ENCODE data around the gene ELOF1.
"Not testable (repeated sequence)": the region's sequence is repeated elsewhere in the genome, so short reads cannot be mapped to it uniquely, and the experiment has no call there.

Gene ELOF1

GRCh38 chr19:11558881-11559828 lies at the start of gene ELOF1:
Gene ELOF1, minus strand, starts transcription at chr19:11559230. Its CDS starts 4,883 bp downstream, at chr19:11554347.
- Histone ChIP-seq H3K27me3 (ENCODE audit: control insufficient read depth, insufficient read depth, low read length) (no peaks in the 10 kb centered on the region), H3K27ac (peak within 1 kb of the TSS; percentile 48)

GRCh38 chr19:11606484-11606883 lies 47.5 kb upstream of the ELOF1 start:
- H3K79me2 ChIP-seq, result peaks cover 20% of the 10 kb centered on the region
- no peaks in the 10 kb centered on the region for H3K4me1 ChIP-seq
- no peaks in the 10 kb centered on the region for H3K27me3 ChIP-seq (ENCODE audit: control insufficient read depth, insufficient read depth, low read length)
- no peak for TF ChIP-seq CTCF (IDR thresholded peaks at IDR 0.05)
- H3K4me2 ChIP-seq (ENCODE audit: low read length), result no peak overlapping the region
- no peak overlapping the region for H3K9ac ChIP-seq
- no peaks in the 10 kb centered on the region for H3K9me3 ChIP-seq (ENCODE audit: control insufficient read depth, low read length)
- no peaks in the 10 kb centered on the region for H3K36me3 ChIP-seq (ENCODE audit: control insufficient read depth, insufficient read depth, low read length)
- no peak overlapping the region for H2AFZ ChIP-seq
- H3K27ac ChIP-seq, result no peak overlapping the region
- no peak overlapping the region for H3K4me3 ChIP-seq (ENCODE audit: low read depth, low read length)

More at GRCh38 chr19:11558881-11559828, at the start of gene ELOF1:
- Histone ChIP-seq H3K4me1 (peaks cover 16% of the 10 kb centered on the region), H2AFZ (peak within 1 kb of the TSS; percentile 64), H3K36me3 (ENCODE audit: control insufficient read depth, insufficient read depth, low read length) (no peaks in the 10 kb centered on the region), H3K9me3 (ENCODE audit: control insufficient read depth, low read length) (no peaks in the 10 kb centered on the region), H3K4me3 (ENCODE audit: low read depth, low read length) (peak within 1 kb of the TSS; percentile 97), H3K4me2 (ENCODE audit: low read length) (peak within 1 kb of the TSS; percentile 99), H3K9ac (peak within 1 kb of the TSS; percentile 13), H3K79me2 (peaks cover 22% of the 10 kb centered on the region)
- TF ChIP-seq CTCF (IDR thresholded peaks at IDR 0.05), result no peak

GRCh38 chr19:11599704-11600103 lies 40.7 kb upstream of the ELOF1 start:
- not testable (repeated sequence) for H3K36me3 ChIP-seq (ENCODE audit: control insufficient read depth, insufficient read depth, low read length); H3K27me3 ChIP-seq (ENCODE audit: control insufficient read depth, insufficient read depth, low read length); H3K9ac ChIP-seq; H3K4me2 ChIP-seq (ENCODE audit: low read length); H3K4me1 ChIP-seq; H2AFZ ChIP-seq; H3K4me3 ChIP-seq (ENCODE audit: low read depth, low read length); H3K27ac ChIP-seq; H3K9me3 ChIP-seq (ENCODE audit: control insufficient read depth, low read length)
- H3K79me2 ChIP-seq, result peaks cover 29% of the 10 kb centered on the region

GRCh38 chr19:11598746-11599145 lies 39.7 kb upstream of the ELOF1 start:
- Histone ChIP-seq H3K4me3 (ENCODE audit: low read depth, low read length) (no peak overlapping the region), H3K79me2 (peaks cover 29% of the 10 kb centered on the region), H3K27ac (no peak overlapping the region), H3K9ac (no peak overlapping the region), H3K4me1 (no peaks in the 10 kb centered on the region), H3K27me3 (ENCODE audit: control insufficient read depth, insufficient read depth, low read length) (no peaks in the 10 kb centered on the region), H3K4me2 (ENCODE audit: low read length) (no peak overlapping the region), H2AFZ (no peak overlapping the region), H3K9me3 (ENCODE audit: control insufficient read depth, low read length) (no peaks in the 10 kb centered on the region), H3K36me3 (ENCODE audit: control insufficient read depth, insufficient read depth, low read length) (no peaks in the 10 kb centered on the region)
- no peak for TF ChIP-seq CTCF (IDR thresholded peaks at IDR 0.05)

- H3K27ac ChIP-seq, result peak overlapping the region; percentile 84
- no peak overlapping the region for H3K9ac ChIP-seq
- peak overlapping the region; percentile 96 for H3K4me2 ChIP-seq (ENCODE audit: low read length)
- TF ChIP-seq CTCF (IDR thresholded peaks at IDR 0.05), result no peak
- peak overlapping the region; percentile 100 for H3K4me3 ChIP-seq (ENCODE audit: low read depth, low read length)
- H3K4me1 ChIP-seq, result no peaks in the 10 kb centered on the region
- no peaks in the 10 kb centered on the region for H3K27me3 ChIP-seq (ENCODE audit: control insufficient read depth, insufficient read depth, low read length)
- H3K36me3 ChIP-seq (ENCODE audit: control insufficient read depth, insufficient read depth, low read length), result no peaks in the 10 kb centered on the region
- no peaks in the 10 kb centered on the region for H3K9me3 ChIP-seq (ENCODE audit: control insufficient read depth, low read length)
- H2AFZ ChIP-seq, result peak overlapping the region; percentile 97
- H3K79me2 ChIP-seq, result peaks cover 29% of the 10 kb centered on the region
These were observed 39.1 kb upstream of the ELOF1 start for GRCh38 chr19:11598103-11598483.
